H9 (cell line): Measurements from ENCODE around the gene MLPH. TPM values are rescaled to one million over a fixed set of nuclear protein-coding genes. Genes with fewer than 3 reads are reported as not detected.

Source experiments
- DNase-seq: peaks from one replicate; pipeline ENCODE4 v3.0.0-alpha.2; 2017
- H2AFZ ChIP-seq: one replicate; pipeline ENCODE4 v1.6.1; 2013; ENCODE audit warnings: mild to moderate bottlenecking, low read length, control low read depth, moderate library complexity
- H2AK5ac ChIP-seq: 2 replicates; pipeline ENCODE4 v1.6.1; 2013; ENCODE audit warnings: low read length, control low read depth, mixed read lengths; ENCODE audit not compliant: insufficient read length
- H2BK120ac ChIP-seq: one replicate; pipeline ENCODE4 v1.6.1; 2013; ENCODE audit warnings: low read depth, mild to moderate bottlenecking, low read length, control low read depth, inconsistent platforms; ENCODE audit not compliant: poor library complexity, severe bottlenecking
- H2BK12ac ChIP-seq: 2 replicates; pipeline ENCODE4 v1.6.1; 2013; ENCODE audit warnings: low read length, control low read depth, mixed read lengths, low read depth; ENCODE audit not compliant: insufficient read length
- H2BK15ac ChIP-seq: 2 replicates; pipeline ENCODE4 v1.6.1; 2013; ENCODE audit warnings: low read depth, low read length, control low read depth
- H2BK20ac ChIP-seq: one replicate; pipeline ENCODE4 v1.6.1; 2013; ENCODE audit warnings: low read depth, mild to moderate bottlenecking, low read length, control low read depth, inconsistent platforms; ENCODE audit not compliant: poor library complexity, severe bottlenecking
- H2BK5ac ChIP-seq: 2 replicates; pipeline ENCODE4 v1.6.1; 2013; ENCODE audit warnings: low read length, control low read depth, mixed read lengths; ENCODE audit not compliant: insufficient read length
- H3K14ac ChIP-seq: 2 replicates; pipeline ENCODE4 v1.6.1; 2013; ENCODE audit warnings: low read length, control low read depth; ENCODE audit not compliant: insufficient read depth
- H3K18ac ChIP-seq: 2 replicates; pipeline ENCODE4 v1.6.1; 2013; ENCODE audit warnings: low read depth, mild to moderate bottlenecking, mixed read lengths, low read length, control low read depth; ENCODE audit not compliant: insufficient read length
- H3K23ac ChIP-seq: 2 replicates; pipeline ENCODE4 v1.6.1; 2013; ENCODE audit warnings: low read length, control low read depth, mixed read lengths, low read depth; ENCODE audit not compliant: insufficient read length
- H3K23me2 ChIP-seq: 2 replicates; pipeline ENCODE4 v1.6.1; 2013; ENCODE audit warnings: low read depth, mild to moderate bottlenecking, mixed read lengths, low read length, control low read depth; ENCODE audit not compliant: insufficient read length, poor library complexity, severe bottlenecking
- H3K27ac ChIP-seq: 2 replicates; pipeline ENCODE4 v1.5.1; 2013; ENCODE audit warnings: low read length, control low read depth, mixed read lengths, low read depth; ENCODE audit not compliant: insufficient read length
- H3K27me3 ChIP-seq: 2 replicates; pipeline ENCODE4 v1.6.1; 2013; ENCODE audit warnings: low read length, control low read depth, inconsistent platforms; ENCODE audit not compliant: insufficient read depth
- H3K4ac ChIP-seq: 2 replicates; pipeline ENCODE4 v1.6.1; 2013; ENCODE audit warnings: low read depth, mild to moderate bottlenecking, control low read depth, inconsistent platforms, low read length, moderate library complexity
- H3K4me1 ChIP-seq: 2 replicates; pipeline ENCODE4 v1.6.1; 2013; ENCODE audit warnings: low read length, control low read depth, inconsistent platforms; ENCODE audit not compliant: insufficient read depth
- H3K4me2 ChIP-seq: 2 replicates; pipeline ENCODE4 v1.6.1; 2013; ENCODE audit warnings: low read length, control low read depth, mixed read lengths; ENCODE audit not compliant: insufficient read length, insufficient read depth
- H3K56ac ChIP-seq: 2 replicates; pipeline ENCODE4 v1.6.1; 2013; ENCODE audit warnings: low read depth, mild to moderate bottlenecking, mixed read lengths, low read length, control low read depth; ENCODE audit not compliant: insufficient read length
- H3K79me1 ChIP-seq: 2 replicates; pipeline ENCODE4 v1.6.1; 2013; ENCODE audit warnings: low read depth, mild to moderate bottlenecking, moderate library complexity, low read length, control low read depth, inconsistent platforms; ENCODE audit not compliant: insufficient read depth, poor library complexity, severe bottlenecking
- H3K79me2 ChIP-seq: 2 replicates; pipeline ENCODE4 v1.6.1; 2013; ENCODE audit warnings: low read length, control low read depth, inconsistent platforms; ENCODE audit not compliant: insufficient read depth
- H3K9ac ChIP-seq: 2 replicates; pipeline ENCODE4 v1.6.1; 2013; ENCODE audit warnings: low read length, control low read depth, mixed read lengths; ENCODE audit not compliant: insufficient read length; ENCODE audit errors: extremely low read depth
- H3K9me3 ChIP-seq: one replicate; pipeline ENCODE4 v1.6.1; 2013; ENCODE audit warnings: low read depth, low read length, inconsistent platforms; ENCODE audit not compliant: control insufficient read depth
- H3T11ph ChIP-seq: one replicate; pipeline ENCODE4 v1.6.1; 2013; ENCODE audit warnings: mild to moderate bottlenecking, low read length, control low read depth, inconsistent platforms
- H4K20me1 ChIP-seq: one replicate; pipeline ENCODE4 v1.6.1; 2013; ENCODE audit not compliant: control insufficient read depth, insufficient read length, insufficient read depth
- H4K5ac ChIP-seq: 2 replicates; pipeline ENCODE4 v1.6.1; 2013; ENCODE audit warnings: low read depth, mild to moderate bottlenecking, mixed read lengths, low read length, control low read depth; ENCODE audit not compliant: insufficient read length
- H4K8ac ChIP-seq: replicated peaks from 2 replicates; pipeline ENCODE4 v1.6.1; 2013; ENCODE audit warnings: low read length, control low read depth, mixed read lengths, low read depth; ENCODE audit not compliant: insufficient read length
- H4K91ac ChIP-seq: 2 replicates; pipeline ENCODE4 v1.6.1; 2013; ENCODE audit warnings: low read depth, mild to moderate bottlenecking, moderate library complexity, mixed read lengths, low read length, control low read depth; ENCODE audit not compliant: insufficient read length
- H3K27ac Mint-ChIP-seq, 3 experiments: 2 replicates in 2 of 3; 3 replicates in 1 of 3; pipeline ENCODE4 v1.8.0; 2020 to 2021; ENCODE audit warnings: mixed read lengths in 3 of 3, mild to moderate bottlenecking in 1 of 3, moderate library complexity in 1 of 3
- H3K27me3 Mint-ChIP-seq: 2 replicates; pipeline ENCODE4 v1.8.0; 2021; ENCODE audit warnings: low read depth, mild to moderate bottlenecking, moderate library complexity, mixed read lengths
- H3K36me3 Mint-ChIP-seq, 3 experiments: 2 replicates in 2 of 3; 3 replicates in 1 of 3; pipeline ENCODE4 v1.8.0; 2020 to 2021; ENCODE audit warnings: low read depth in 3 of 3, mixed read lengths in 3 of 3; ENCODE audit not compliant: insufficient read depth in 1 of 3
- H3K4me1 Mint-ChIP-seq, 2 experiments: 2 replicates each; pipeline ENCODE4 v1.8.0; 2020; ENCODE audit warnings: mixed read lengths in 2 of 2
- H3K4me3 Mint-ChIP-seq, 2 experiments: 2 replicates in 1 of 2; 3 replicates in 1 of 2; pipeline ENCODE4 v1.8.0; 2020 to 2021; ENCODE audit warnings: mild to moderate bottlenecking in 2 of 2, mixed read lengths in 2 of 2, moderate library complexity in 1 of 2
- H3K9me3 Mint-ChIP-seq, 2 experiments: 2 replicates in 1 of 2; 3 replicates in 1 of 2; pipeline ENCODE4 v1.8.0; 2020; ENCODE audit warnings: mild to moderate bottlenecking in 2 of 2, mixed read lengths in 2 of 2, moderate library complexity in 1 of 2
- CTCF ChIP-seq: fragments of 200-600 bp; sonication (generic); conservative IDR thresholded peaks from 3 replicates; pipeline ENCODE4 v1.8.0; 2021; ENCODE audit warnings: antibody characterized with exemption, mild to moderate bottlenecking
- WGBS: extraction: QIAGEN DNeasy Blood & Tissue Kit; methylation state at CpG from one replicate; pipeline ENCODE4 v1.1.7; 2013; ENCODE audit warnings: missing lambda C conversion rate, low lambda C conversion rate, mixed read lengths; ENCODE audit not compliant: insufficient read length; ENCODE audit errors: extremely low coverage; 5-methylcytosine and 5-hydroxymethylcytosine counted together
- total RNA-seq: library from RNA; stranded (reverse); gene quantifications from 2 replicates; pipeline ENCODE4 v1.2.1, GENCODE V29; 2021

The MLPH gene
- total RNA-seq, 1 experiment from 2014 or later = 3.4 TPM

GRCh38 chr2:237459226-237459625, 27.8 kb upstream of the MLPH start:
- Histone ChIP-seq H2BK12ac (no peak overlapping the region), H3K27me3 (no peaks in the 10 kb centered on the region), H3K18ac (no peak overlapping the region), H3K79me2 (no peaks in the 10 kb centered on the region), H3K9ac (no peak overlapping the region), H3K4me2 (no peak overlapping the region), H3K14ac (no peak overlapping the region), H4K5ac (no peak overlapping the region), H2BK15ac (no peak overlapping the region), H3K4ac (no peak overlapping the region), H4K8ac (no peak overlapping the region), H2AK5ac (no peak overlapping the region), H2BK5ac (no peak overlapping the region), H2BK120ac (no peak overlapping the region), H3K23me2 (no peaks in the 10 kb centered on the region), H3K4me1 (no peaks in the 10 kb centered on the region), H3K23ac (no peak overlapping the region), H2AFZ (no peak overlapping the region), H3K56ac (no peak overlapping the region), H3T11ph (no peak overlapping the region), H2BK20ac (no peak overlapping the region), H3K9me3 (no peaks in the 10 kb centered on the region), H4K91ac (no peak overlapping the region), H3K79me1 (no peaks in the 10 kb centered on the region), H3K27ac (no peak overlapping the region), H4K20me1 (no peaks in the 10 kb centered on the region)
- H3K4me3 Mint-ChIP-seq = no peak overlapping the region
- H3K36me3 Mint-ChIP-seq = no peaks in the 10 kb centered on the region
- WGBS = no CpG with 5 or more reads among the region's 4 CpGs
- no peak for DNase-seq
- no peak overlapping the region for H3K27ac Mint-ChIP-seq
- no peaks in the 10 kb centered on the region for H3K4me1 Mint-ChIP-seq
- no peak for TF ChIP-seq CTCF
- H3K9me3 Mint-ChIP-seq = peaks cover 3 to 11% of the 10 kb centered on the region in 2 experiments; a peak in 4 of 5 replicates
- peaks cover 34% of the 10 kb centered on the region for H3K27me3 Mint-ChIP-seq
